NCI-H2107 (cell line): ENCODE data around the gene TEX48.

Experiments used
- DNase-seq: peaks from one replicate; lab custom pipeline; 2025; lab: John Stamatoyannopoulos, UW

Gene TEX48

DNA sequence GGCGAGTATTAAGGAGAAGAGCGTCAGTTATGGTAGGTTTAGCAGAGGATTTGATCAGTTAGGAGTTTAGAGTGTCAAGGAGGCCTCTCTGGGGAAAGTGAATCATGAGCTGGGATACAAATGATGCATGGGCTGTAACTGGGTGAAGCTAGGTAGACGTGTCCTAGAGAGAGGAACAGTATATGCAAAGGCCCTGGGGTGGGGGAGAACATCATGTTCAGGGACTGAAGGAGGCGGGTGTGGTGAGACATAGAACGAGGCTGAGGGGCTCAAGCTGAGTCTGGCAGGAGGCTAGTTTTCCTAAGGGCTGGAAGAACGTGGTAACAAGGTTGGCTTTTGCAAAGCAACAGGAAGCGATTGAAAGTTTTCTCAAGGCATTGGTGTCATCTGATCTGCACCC lies 60.4 kb downstream of the TEX48 start:
- DNase-seq: no peak

DNA sequence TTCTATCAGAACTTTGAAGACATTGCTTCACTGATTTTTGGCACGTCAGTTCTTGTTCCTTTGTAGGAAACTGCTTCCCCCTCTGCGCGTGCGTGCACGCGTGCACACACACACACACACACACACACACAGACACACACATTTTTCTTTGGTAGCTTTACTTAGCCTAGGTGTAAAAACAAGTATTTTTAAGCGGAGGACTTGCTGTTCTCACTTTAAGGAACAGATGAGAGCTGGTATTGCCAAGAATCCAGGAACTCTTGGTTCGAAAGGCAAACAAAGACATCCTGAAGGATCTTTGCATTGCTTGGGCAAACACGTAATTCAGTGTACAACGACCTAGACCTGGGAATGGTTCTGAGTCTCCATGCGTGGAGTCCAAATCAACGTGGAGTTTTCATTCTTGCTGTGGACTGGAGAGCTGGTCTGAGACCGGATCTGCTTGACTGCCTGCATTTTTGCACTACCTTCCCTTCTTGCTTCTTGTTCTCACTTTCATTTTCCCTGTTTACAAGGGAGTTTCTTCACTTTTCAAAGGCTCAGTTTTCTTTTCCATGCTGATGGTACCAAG lies 62.7 kb downstream of the TEX48 start:
- DNase-seq: no peak

DNA sequence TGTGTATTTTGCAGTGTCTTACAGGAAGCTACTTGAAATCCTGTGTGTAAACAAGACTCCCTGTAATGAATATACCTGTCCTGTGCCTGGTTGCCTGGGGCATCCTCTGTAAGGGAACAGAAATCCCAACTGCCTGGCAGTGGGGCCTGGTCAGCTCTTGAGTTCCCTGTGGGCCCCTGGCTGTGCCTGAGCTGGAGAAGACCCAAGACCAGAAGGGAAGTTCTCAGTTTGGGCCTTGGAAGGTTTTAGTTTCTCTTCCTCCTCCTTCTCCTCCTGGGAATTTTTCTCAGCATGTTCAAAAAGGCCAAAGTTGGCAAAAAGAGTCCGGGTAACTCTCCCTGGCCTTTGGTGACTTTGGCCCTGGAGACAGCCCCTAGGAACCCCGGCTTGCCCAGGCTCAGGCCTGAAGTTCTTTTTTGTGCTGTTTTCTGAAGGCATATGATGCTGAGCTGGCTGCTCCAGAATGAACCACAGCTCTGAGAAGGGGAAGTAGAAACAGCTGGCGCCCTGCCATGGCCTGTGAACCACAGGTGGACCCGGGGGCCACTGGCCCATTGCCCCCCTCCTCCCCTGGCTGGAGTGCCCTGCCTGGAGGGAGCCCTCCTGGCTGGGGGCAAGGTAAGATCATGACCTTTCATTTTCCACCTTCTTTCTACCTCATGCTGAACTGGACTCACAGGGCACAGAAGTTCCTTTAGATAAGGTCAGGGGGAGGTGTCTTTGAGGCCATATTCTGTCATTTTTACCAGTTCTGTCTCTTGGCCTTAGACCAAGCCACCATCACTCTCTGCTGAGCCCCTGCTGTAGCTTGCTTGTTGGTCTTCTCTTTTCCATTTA lies 65.1 kb downstream of the TEX48 start:
- DNase-seq: no peak
